ENCODE data around the gene KCNF1.

GRCh38 chr2:10944799-10945198 lies 33.1 kb downstream of the KCNF1 start:
- TF ChIP-seq POLR2AphosphoS5 (IDR thresholded peaks at IDR 0.05; ENCODE audit: low read length) (no peak), POLR2A (IDR thresholded peaks at IDR 0.05; ENCODE audit: low read depth, low read length) (no peak), EZH2 (IDR thresholded peaks at IDR 0.05; ENCODE audit: borderline replicate concordance, control insufficient read depth, low read depth, low read length) (no peak), CTCF (IDR thresholded peaks at IDR 0.05 in 2 of 3, conservative IDR thresholded peaks at IDR 0.05 in 1 of 3; ENCODE audit: control insufficient read depth in 2 of 3, extremely low read depth in 1 of 3, insufficient read depth in 1 of 3, low read depth in 3 of 3, low read length in 3 of 3) (no peak), RBBP5 (conservative IDR thresholded peaks at IDR 0.05) (no peak), BCL3 (IDR thresholded peaks at IDR 0.05; ENCODE audit: borderline replicate concordance, insufficient read depth, low read depth, low read length, poor library complexity, severe bottlenecking) (no peak), YY1 (IDR thresholded peaks at IDR 0.05; ENCODE audit: low read depth, low read length) (no peak), CEBPB (IDR thresholded peaks at IDR 0.05; ENCODE audit: borderline replicate concordance in 1 of 2, low read depth in 2 of 2, low read length in 2 of 2) (no peak)
